Stimulated activated memory B cell treated with anti-CD40 and anti-IgM and Interleukin-4, amounts not matched to agents 10 μg/mL and 1 μg/mL and 100 μg/mL, for 72 hours (primary cell): ENCODE data around the gene CCL15.
"Not testable (repeated sequence)": the region's sequence is repeated elsewhere in the genome, so short reads cannot be mapped to it uniquely, and the experiment has no call there.

Experiments used
- ATAC-seq: fragments of 150-1000 bp; cut with Tn5 transposase; 2 replicates; pipeline ENCODE4 v1.10.0; 2021
- H3K27ac Mint-ChIP-seq: one replicate; pipeline ENCODE4 v1.8.0; 2022; ENCODE audit warnings: mild to moderate bottlenecking, mixed read lengths
- H3K27me3 Mint-ChIP-seq: one replicate; pipeline ENCODE4 v1.8.0; 2022; ENCODE audit warnings: mixed read lengths
- H3K36me3 Mint-ChIP-seq: one replicate; pipeline ENCODE4 v1.8.0; 2022; ENCODE audit warnings: mixed read lengths
- H3K4me1 Mint-ChIP-seq: one replicate; pipeline ENCODE4 v1.8.0; 2022; ENCODE audit warnings: mixed read lengths
- H3K4me3 Mint-ChIP-seq: one replicate; pipeline ENCODE4 v1.8.0; 2022; ENCODE audit warnings: mild to moderate bottlenecking, moderate library complexity, mixed read lengths
- H3K9me3 Mint-ChIP-seq: one replicate; pipeline ENCODE4 v1.8.0; 2022; ENCODE audit warnings: mixed read lengths

CCL15 gene

GRCh38 chr17:36004594-36005108 lies 3.3 kb upstream of the CCL15 start:
- H3K27me3 Mint-ChIP-seq: peaks cover 12% of the 10 kb centered on the region
- no peak overlapping the region for H3K4me3 Mint-ChIP-seq
- H3K4me1 Mint-ChIP-seq: peaks cover 12% of the 10 kb centered on the region
- H3K27ac Mint-ChIP-seq: no peak overlapping the region
- no peak for ATAC-seq
- H3K9me3 Mint-ChIP-seq: peaks cover 9% of the 10 kb centered on the region
- no peaks in the 10 kb centered on the region for H3K36me3 Mint-ChIP-seq

GRCh38 chr17:36002631-36003030 lies 1.3 kb upstream of the CCL15 start:
- peaks cover 18% of the 10 kb centered on the region for H3K4me1 Mint-ChIP-seq
- no peak overlapping the region for H3K27ac Mint-ChIP-seq
- no peak overlapping the region for H3K4me3 Mint-ChIP-seq
- ATAC-seq: peak; percentile 65
- peaks cover 26% of the 10 kb centered on the region for H3K27me3 Mint-ChIP-seq
- H3K36me3 Mint-ChIP-seq: no peaks in the 10 kb centered on the region
- H3K9me3 Mint-ChIP-seq: no peaks in the 10 kb centered on the region

GRCh38 chr17:36001862-36002603 lies 680 bp upstream of the CCL15 start:
- Mint-ChIP-seq H3K27ac (no peak overlapping the region), H3K27me3 (peaks cover 27% of the 10 kb centered on the region), H3K36me3 (no peaks in the 10 kb centered on the region), H3K4me3 (no peak overlapping the region), H3K9me3 (no peaks in the 10 kb centered on the region), H3K4me1 (peaks cover 22% of the 10 kb centered on the region)
- no peak for ATAC-seq

- no peak overlapping the region for H3K27ac Mint-ChIP-seq
- no peaks in the 10 kb centered on the region for H3K9me3 Mint-ChIP-seq
- no peak for ATAC-seq
- H3K4me3 Mint-ChIP-seq: no peak overlapping the region
- peaks cover 34% of the 10 kb centered on the region for H3K4me1 Mint-ChIP-seq
- H3K36me3 Mint-ChIP-seq: no peaks in the 10 kb centered on the region
- peaks cover 27% of the 10 kb centered on the region for H3K27me3 Mint-ChIP-seq
Measured at GRCh38 chr17:36000732-36001109, 632 bp downstream of the CCL15 start.

GRCh38 chr17:35998756-35999155 lies 2.6 kb downstream of the CCL15 start:
- Mint-ChIP-seq H3K27ac (no peak overlapping the region), H3K27me3 (peaks cover 27% of the 10 kb centered on the region), H3K36me3 (no peaks in the 10 kb centered on the region), H3K4me1 (peaks cover 35% of the 10 kb centered on the region), H3K4me3 (no peak overlapping the region), H3K9me3 (no peaks in the 10 kb centered on the region)
- ATAC-seq: no peak

- H3K36me3 Mint-ChIP-seq: no peaks in the 10 kb centered on the region
- no peak overlapping the region for H3K4me3 Mint-ChIP-seq
- no peak for ATAC-seq
- H3K27me3 Mint-ChIP-seq: peaks cover 27% of the 10 kb centered on the region
- no peaks in the 10 kb centered on the region for H3K9me3 Mint-ChIP-seq
- peaks cover 35% of the 10 kb centered on the region for H3K4me1 Mint-ChIP-seq
- H3K27ac Mint-ChIP-seq: no peak overlapping the region
Measured at GRCh38 chr17:35998018-35998545, 3.3 kb downstream of the CCL15 start.

GRCh38 chr17:35995346-35995745 lies 6.0 kb downstream of the CCL15 start:
- H3K27me3 Mint-ChIP-seq: peaks cover 17% of the 10 kb centered on the region
- not testable (repeated sequence) for H3K4me3 Mint-ChIP-seq, H3K9me3 Mint-ChIP-seq, H3K27ac Mint-ChIP-seq, H3K36me3 Mint-ChIP-seq
- peaks cover 31% of the 10 kb centered on the region for H3K4me1 Mint-ChIP-seq
- ATAC-seq: peak; percentile 72

- no peak for ATAC-seq
- H3K27ac Mint-ChIP-seq: no peak overlapping the region
- H3K4me3 Mint-ChIP-seq: no peak overlapping the region
- H3K27me3 Mint-ChIP-seq: peaks cover 7% of the 10 kb centered on the region
- H3K9me3 Mint-ChIP-seq: peaks cover 6% of the 10 kb centered on the region
- peaks cover 12% of the 10 kb centered on the region for H3K4me1 Mint-ChIP-seq
- peaks cover 5% of the 10 kb centered on the region for H3K36me3 Mint-ChIP-seq
Measured at GRCh38 chr17:35991075-35991474, 10.3 kb downstream of the CCL15 start.

GRCh38 chr17:35988164-35988563 lies 13.2 kb downstream of the CCL15 start:
- peaks cover 16% of the 10 kb centered on the region for H3K27me3 Mint-ChIP-seq
- peaks cover 6% of the 10 kb centered on the region for H3K9me3 Mint-ChIP-seq
- H3K27ac Mint-ChIP-seq: no peak overlapping the region
- ATAC-seq: no peak
- no peaks in the 10 kb centered on the region for H3K4me1 Mint-ChIP-seq
- H3K36me3 Mint-ChIP-seq: peaks cover 5% of the 10 kb centered on the region
- H3K4me3 Mint-ChIP-seq: no peak overlapping the region

GRCh38 chr17:35986643-35987042 lies 14.7 kb downstream of the CCL15 start, which contains the start of gene CCL14:
Gene CCL14, minus strand, starts transcription at chr17:35986729. Its CDS starts 80 bp downstream, at chr17:35986649.
- peaks cover 6% of the 10 kb centered on the region for H3K9me3 Mint-ChIP-seq
- peaks cover 5% of the 10 kb centered on the region for H3K36me3 Mint-ChIP-seq
- H3K27ac Mint-ChIP-seq: no peak within 1 kb of the TSS
- H3K27me3 Mint-ChIP-seq: peaks cover 16% of the 10 kb centered on the region
- no peaks in the 10 kb centered on the region for H3K4me1 Mint-ChIP-seq
- no peak within 1 kb of the TSS for H3K4me3 Mint-ChIP-seq
- ATAC-seq: no peak

- peak overlapping the region; percentile 35 for H3K27ac Mint-ChIP-seq
- no peak for ATAC-seq
Measured at GRCh38 chr17:35984140-35984539, 17.2 kb downstream of the CCL15 start.

GRCh38 chr17:35982409-35983191 lies 18.8 kb downstream of the CCL15 start:
- Mint-ChIP-seq H3K4me3 (no peak overlapping the region), H3K36me3 (no peaks in the 10 kb centered on the region), H3K4me1 (peaks cover 8% of the 10 kb centered on the region), H3K27me3 (peaks cover 34% of the 10 kb centered on the region), H3K27ac (no peak overlapping the region), H3K9me3 (no peaks in the 10 kb centered on the region)
- ATAC-seq: no peak

More at GRCh38 chr17:35984140-35984539, 17.2 kb downstream of the CCL15 start:
- Mint-ChIP-seq H3K9me3 (peaks cover 3% of the 10 kb centered on the region), H3K4me1 (no peaks in the 10 kb centered on the region), H3K27me3 (peaks cover 20% of the 10 kb centered on the region), H3K4me3 (no peak overlapping the region), H3K36me3 (peaks cover 5% of the 10 kb centered on the region)

- Mint-ChIP-seq H3K4me1 (peaks cover 13% of the 10 kb centered on the region), H3K27me3 (peaks cover 36% of the 10 kb centered on the region), H3K4me3 (no peak overlapping the region), H3K36me3 (no peaks in the 10 kb centered on the region), H3K27ac (no peak overlapping the region), H3K9me3 (no peaks in the 10 kb centered on the region)
- no peak for ATAC-seq
Measured at GRCh38 chr17:35981908-35982330, 19.4 kb downstream of the CCL15 start.

GRCh38 chr17:35981246-35981645 lies 20.1 kb downstream of the CCL15 start, which contains the start of gene CCL16:
Gene CCL16, minus strand, starts transcription at chr17:35981497. Its CDS starts 77 bp downstream, at chr17:35981420.
- Mint-ChIP-seq H3K27me3 (peaks cover 37% of the 10 kb centered on the region), H3K4me1 (peaks cover 20% of the 10 kb centered on the region), H3K36me3 (no peaks in the 10 kb centered on the region), H3K9me3 (no peaks in the 10 kb centered on the region), H3K27ac (no peak within 1 kb of the TSS), H3K4me3 (no peak within 1 kb of the TSS)
- no peak for ATAC-seq

- H3K36me3 Mint-ChIP-seq: no peaks in the 10 kb centered on the region
- H3K4me1 Mint-ChIP-seq: peaks cover 22% of the 10 kb centered on the region
- peaks cover 26% of the 10 kb centered on the region for H3K27me3 Mint-ChIP-seq
- H3K4me3 Mint-ChIP-seq: no peak overlapping the region
- peak overlapping the region; percentile 38 for H3K27ac Mint-ChIP-seq
- no peak for ATAC-seq
- H3K9me3 Mint-ChIP-seq: no peaks in the 10 kb centered on the region
Measured at GRCh38 chr17:35978346-35978745, 23.0 kb downstream of the CCL15 start.
